Measurements from ENCODE around the gene PMM2. TPM values are rescaled to one million over a fixed set of nuclear protein-coding genes. Genes with fewer than 3 reads are reported as not detected.
"Not testable (repeated sequence)": the region's sequence is repeated elsewhere in the genome, so short reads cannot be mapped to it uniquely, and the experiment has no call there.

The PMM2 gene
- total RNA-seq, 1 experiment from 2014 or later, result 35.2 TPM

DNA sequence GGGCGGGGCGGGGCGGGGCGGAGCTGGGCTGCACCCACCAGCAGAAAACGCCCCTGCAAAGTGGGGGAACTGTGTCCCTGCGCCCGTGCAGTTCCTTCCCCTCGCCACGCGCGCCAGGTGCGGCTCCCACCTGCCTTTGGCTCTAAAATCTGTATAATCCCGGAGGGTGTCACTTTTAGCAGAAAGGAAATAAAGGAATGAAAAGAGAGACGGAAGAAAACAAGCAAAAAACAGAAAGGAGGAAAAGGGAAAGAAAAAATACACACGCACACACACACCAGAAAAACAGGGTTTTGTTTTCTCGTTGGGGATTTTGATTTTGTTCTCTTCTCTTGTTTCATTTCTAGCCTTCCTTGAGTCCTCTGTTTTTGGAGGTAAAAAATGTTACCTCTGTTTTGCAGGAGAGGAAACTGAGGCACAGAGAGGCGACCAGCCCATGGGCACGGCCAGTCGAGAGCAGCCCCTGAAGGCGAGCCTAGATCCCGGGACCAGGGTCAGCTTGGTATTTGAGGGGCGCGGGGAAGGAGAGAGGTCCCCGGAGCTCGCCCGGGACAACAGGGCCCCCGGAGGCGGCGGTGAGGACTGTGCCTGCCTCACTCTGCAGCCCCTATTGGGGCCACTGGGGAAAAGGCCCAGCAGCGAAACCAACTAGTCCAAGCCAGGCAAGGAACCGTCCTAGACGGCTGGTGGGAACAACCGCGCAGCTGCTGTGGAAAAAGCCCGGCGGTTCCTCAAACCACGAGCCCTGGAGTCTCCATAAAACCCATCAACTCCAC, 71.8 kb downstream of the PMM2 start:
- peak overlapping the region; percentile 46 for H3K9ac ChIP-seq (ENCODE audit: low read length)
- H3K4me3 ChIP-seq (ENCODE audit: low read length), result peak overlapping the region; percentile 65
- no peaks in the 10 kb centered on the region for H3K27me3 ChIP-seq (ENCODE audit: low read length)
- no peaks in the 10 kb centered on the region for H3K9me3 ChIP-seq (ENCODE audit: low read length)
- H4K20me1 ChIP-seq (ENCODE audit: low read length), result peaks cover 24% of the 10 kb centered on the region; the same call in 1 of the 2 replicates
- DNase-seq, result no peak
- H3K9me2 ChIP-seq (replicated peaks; ENCODE audit: low read length), result no peaks in the 10 kb centered on the region
- H3K4me1 ChIP-seq (ENCODE audit: insufficient read depth, low read length), result peaks cover 23% of the 10 kb centered on the region
- CTCF ChIA-PET, result interaction anchor here (0.6 to 0.7 kb wide), 2 partner anchors 15 to 21 kb away, joined by 3 to 5 read pairs; no protein-coding TSS in a partner anchor
- H3F3A ChIP-seq (ENCODE audit: low read length, unreplicated experiment), result peaks cover 5% of the 10 kb centered on the region
- TF ChIP-seq EZH2phosphoT487 (IDR thresholded peaks at IDR 0.05; ENCODE audit: borderline replicate concordance, low read length) (no peak), EZH2 (IDR thresholded peaks at IDR 0.05; ENCODE audit: low read length, unreplicated experiment) (no peak)
- TF ChIP-seq, protein P1, sequence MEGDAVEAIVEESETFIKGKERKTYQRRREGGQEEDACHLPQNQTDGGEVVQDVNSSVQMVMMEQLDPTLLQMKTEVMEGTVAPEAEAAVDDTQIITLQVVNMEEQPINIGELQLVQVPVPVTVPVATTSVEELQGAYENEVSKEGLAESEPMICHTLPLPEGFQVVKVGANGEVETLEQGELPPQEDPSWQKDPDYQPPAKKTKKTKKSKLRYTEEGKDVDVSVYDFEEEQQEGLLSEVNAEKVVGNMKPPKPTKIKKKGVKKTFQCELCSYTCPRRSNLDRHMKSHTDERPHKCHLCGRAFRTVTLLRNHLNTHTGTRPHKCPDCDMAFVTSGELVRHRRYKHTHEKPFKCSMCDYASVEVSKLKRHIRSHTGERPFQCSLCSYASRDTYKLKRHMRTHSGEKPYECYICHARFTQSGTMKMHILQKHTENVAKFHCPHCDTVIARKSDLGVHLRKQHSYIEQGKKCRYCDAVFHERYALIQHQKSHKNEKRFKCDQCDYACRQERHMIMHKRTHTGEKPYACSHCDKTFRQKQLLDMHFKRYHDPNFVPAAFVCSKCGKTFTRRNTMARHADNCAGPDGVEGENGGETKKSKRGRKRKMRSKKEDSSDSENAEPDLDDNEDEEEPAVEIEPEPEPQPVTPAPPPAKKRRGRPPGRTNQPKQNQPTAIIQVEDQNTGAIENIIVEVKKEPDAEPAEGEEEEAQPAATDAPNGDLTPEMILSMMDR (conservative IDR thresholded peaks at IDR 0.05; ENCODE audit: low read depth, low read length), result no peak
- ATAC-seq, result no peak
- intact Hi-C loops (cut with micrococcal nuclease), result loop anchor here (5.0 kb wide), 1 partner anchor 72 kb away; the partner anchor contains the start of genes PMM2 and TMEM186
- H3K27ac ChIP-seq (ENCODE audit: low read length), result peak overlapping the region; percentile 25; the same call in 1 of the 2 replicates
- peak overlapping the region; percentile 88 for H3K4me2 ChIP-seq (ENCODE audit: low read length)
- POLR2A ChIA-PET (ENCODE audit: unreplicated experiment), result interaction anchor here (0.6 to 0.7 kb wide), 2 partner anchors 11 to 212 kb away, joined by 3 to 4 read pairs; no protein-coding TSS in a partner anchor
- H2AFZ ChIP-seq (ENCODE audit: low read length), result peak overlapping the region; percentile 72
- H3K36me3 ChIP-seq (ENCODE audit: low read depth, low read length), result no peaks in the 10 kb centered on the region
- H3K79me2 ChIP-seq (ENCODE audit: low read length), result peaks cover 38% of the 10 kb centered on the region
- BruUV-seq (replicated peaks), result no TSS peak

DNA sequence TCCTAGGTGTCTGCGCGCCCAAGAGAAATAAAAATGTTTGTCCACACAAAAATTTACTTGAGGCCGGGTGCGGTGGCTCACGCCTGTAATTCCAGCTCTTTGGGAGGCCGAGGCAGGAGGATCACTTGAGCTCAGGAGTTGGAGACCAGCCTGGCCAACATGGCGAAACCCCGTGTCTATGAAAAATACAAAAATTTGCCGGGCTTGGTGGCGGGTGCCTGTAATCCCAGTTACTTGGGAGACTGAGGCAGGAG, 72.3 kb downstream of the PMM2 start:
- ATAC-seq; CTCF ChIA-PET; H3K9me2 ChIP-seq (replicated peaks; ENCODE audit: low read length); H3K9me3 ChIP-seq (ENCODE audit: low read length); H3K36me3 ChIP-seq (ENCODE audit: low read depth, low read length); H3K4me3 ChIP-seq (ENCODE audit: low read length); H3K27ac ChIP-seq (ENCODE audit: low read length); H3K27me3 ChIP-seq (ENCODE audit: low read length); H3K9ac ChIP-seq (ENCODE audit: low read length); H3F3A ChIP-seq (ENCODE audit: low read length, unreplicated experiment); BruUV-seq (replicated peaks); H2AFZ ChIP-seq (ENCODE audit: low read length); POLR2A ChIA-PET (ENCODE audit: unreplicated experiment); DNase-seq; H3K4me2 ChIP-seq (ENCODE audit: low read length): not testable (repeated sequence)
- H4K20me1 ChIP-seq (ENCODE audit: low read length), result peaks cover 21% of the 10 kb centered on the region; the same call in 1 of the 2 replicates
- H3K79me2 ChIP-seq (ENCODE audit: low read length), result peaks cover 33% of the 10 kb centered on the region
- peaks cover 19% of the 10 kb centered on the region for H3K4me1 ChIP-seq (ENCODE audit: insufficient read depth, low read length)
- intact Hi-C loops (cut with micrococcal nuclease), result loop anchor here (5.0 kb wide), 1 partner anchor 73 kb away; the partner anchor contains the start of genes PMM2 and TMEM186

DNA sequence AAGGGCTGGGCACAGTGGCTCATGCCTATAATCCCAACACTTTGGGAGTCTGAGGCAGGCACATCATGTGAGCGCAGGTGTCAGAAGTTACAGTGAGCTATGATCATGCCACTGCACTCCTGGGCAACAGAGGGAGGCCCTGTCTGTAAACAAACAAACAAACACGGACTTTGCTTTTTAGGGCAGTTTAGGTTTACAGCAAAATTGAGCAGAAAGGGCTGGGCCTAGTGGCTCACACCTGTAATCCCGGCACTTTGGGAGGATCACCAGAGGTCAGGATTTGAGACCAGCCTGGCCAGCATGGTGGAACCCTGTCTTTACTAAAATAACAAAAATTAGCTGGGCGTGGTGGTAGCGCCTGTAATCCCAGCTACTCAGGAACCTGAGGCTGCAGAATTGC, 74.4 kb downstream of the PMM2 start:
- no peak overlapping the region for H3K27ac ChIP-seq (ENCODE audit: low read length)

More for the DNA sequence above, 74.4 kb downstream of the PMM2 start:
- TF ChIP-seq EZH2phosphoT487 (IDR thresholded peaks at IDR 0.05; ENCODE audit: borderline replicate concordance, low read length) (no peak), EZH2 (IDR thresholded peaks at IDR 0.05; ENCODE audit: low read length, unreplicated experiment) (no peak)
- TF ChIP-seq, protein P1 (conservative IDR thresholded peaks at IDR 0.05; ENCODE audit: low read depth, low read length), result no peak
- Histone ChIP-seq H3K4me2 (ENCODE audit: low read length) (no peak overlapping the region), H3K4me3 (ENCODE audit: low read length) (no peak overlapping the region), H3K9ac (ENCODE audit: low read length) (no peak overlapping the region), H2AFZ (ENCODE audit: low read length) (no peak overlapping the region), H3F3A (ENCODE audit: low read length, unreplicated experiment) (peaks cover 5% of the 10 kb centered on the region), H3K79me2 (ENCODE audit: low read length) (peaks cover 12% of the 10 kb centered on the region), H3K4me1 (ENCODE audit: insufficient read depth, low read length) (peaks cover 14% of the 10 kb centered on the region), H3K27me3 (ENCODE audit: low read length) (no peaks in the 10 kb centered on the region), H4K20me1 (ENCODE audit: low read length) (peaks cover 10% of the 10 kb centered on the region; the same call in 1 of the 2 replicates), H3K36me3 (ENCODE audit: low read depth, low read length) (no peaks in the 10 kb centered on the region), H3K9me3 (ENCODE audit: low read length) (no peaks in the 10 kb centered on the region), H3K9me2 (replicated peaks; ENCODE audit: low read length) (no peaks in the 10 kb centered on the region)
- DNase-seq, result no peak
- CTCF ChIA-PET, result interaction anchor here (0.7 kb wide), 1 partner anchor 64 kb away, joined by 4 read pairs; no protein-coding TSS in a partner anchor
- POLR2A ChIA-PET (ENCODE audit: unreplicated experiment), result no interaction called here
- ATAC-seq, result no peak
- intact Hi-C loops (cut with micrococcal nuclease), result no loop called here
- BruUV-seq (replicated peaks), result no TSS peak
